ENCODE measurements around the gene GPR162. TPM values are rescaled to one million over a fixed set of nuclear protein-coding genes. Genes with fewer than 3 reads are reported as not detected.
"Not testable (repeated sequence)": the region's sequence is repeated elsewhere in the genome, so short reads cannot be mapped to it uniquely, and the experiment has no call there.

The GPR162 gene
- polyA plus RNA-seq, 6 donors from 2014 or later: not detected

GRCh38 chr12:6872073-6873048 is 50.7 kb downstream of the GPR162 start:
- peaks cover 36 to 52% (median 48%) of the 10 kb centered on the region in 3 donors for H3K4me1 Mint-ChIP-seq

GRCh38 chr12:6873094-6874014 is 51.7 kb downstream of the GPR162 start, which contains the start of gene SPSB2:
TSS of gene SPSB2 (minus strand) at chr12:6873303. CDS start at chr12:6872901, 402 bp downstream.
- H3K9me3 Mint-ChIP-seq: no peaks in the 10 kb centered on the region
- H3K36me3 Mint-ChIP-seq: no peaks in the 10 kb centered on the region
- H3K27ac Mint-ChIP-seq: peak within 1 kb of the TSS; percentile 81 to 94 (median 92)
- no peaks in the 10 kb centered on the region for H3K27me3 Mint-ChIP-seq
- DNase-seq: peak; percentile 99
- ATAC-seq (ENCODE audit: low read depth in 2 of 2): peak; percentile 85 to 87
- H3K4me3 Mint-ChIP-seq: peak within 1 kb of the TSS; percentile 90 to 95 (median 94)
- H3K4me1 Mint-ChIP-seq: peaks cover 32 to 48% (median 44%) of the 10 kb centered on the region in 3 donors

More at GRCh38 chr12:6872073-6873048, 50.7 kb downstream of the GPR162 start:
- Mint-ChIP-seq H3K9me3 (no peaks in the 10 kb centered on the region), H3K27ac (peak overlapping the region; percentile 81 to 94 (median 89)), H3K27me3 (no peaks in the 10 kb centered on the region), H3K36me3 (no peaks in the 10 kb centered on the region), H3K4me3 (peak overlapping the region; percentile 90 to 95 (median 94))
- DNase-seq (peak; percentile 84), ATAC-seq (ENCODE audit: low read depth in 2 of 2) (peak; percentile 31 to 41)

- H3K27ac Mint-ChIP-seq: peak overlapping the region in 5 of 6 donors; percentile 54 to 94 (median 81)
- H3K27me3 Mint-ChIP-seq; H3K36me3 Mint-ChIP-seq; H3K9me3 Mint-ChIP-seq; ATAC-seq (ENCODE audit: low read depth in 2 of 2); DNase-seq: not testable (repeated sequence)
- H3K4me1 Mint-ChIP-seq: peaks cover 26 to 41% (median 38%) of the 10 kb centered on the region in 3 donors
- H3K4me3 Mint-ChIP-seq: peak overlapping the region; percentile 90 to 95 (median 94)
Observed at GRCh38 chr12:6874015-6874368, 52.4 kb downstream of the GPR162 start.

Other genes starting within 250 kb of the GPR162 start
- gene CHD4, start 214.4 kb upstream of the GPR162 start, polyA plus RNA-seq (ENCODE audit: low read depth in 6 of 6): 10 to 100 TPM; 26.6 to 67.1 (median 44.5) TPM
- gene LPAR5, start 185.9 kb upstream of the GPR162 start, polyA plus RNA-seq (ENCODE audit: low read depth in 6 of 6): 10 to 100 TPM; 25.2 to 69.9 (median 40.1) TPM
- 10 to 100 TPM in 1 of 6 donors, 1 to 10 TPM in 5; 3.8 to 11.0 (median 8.9) TPM for gene ACRBP, start 174.4 kb upstream of the GPR162 start, polyA plus RNA-seq (ENCODE audit: low read depth in 6 of 6)
- gene ING4, start 158.7 kb upstream of the GPR162 start, polyA plus RNA-seq (ENCODE audit: low read depth in 6 of 6): 100 to 1,000 TPM in 4 of 6 donors, 10 to 100 TPM in 2; 93.5 to 139 (median 112) TPM
- 10 to 100 TPM; 13.5 to 39.7 (median 23.2) TPM for gene ZNF384, start 132.4 kb upstream of the GPR162 start, polyA plus RNA-seq (ENCODE audit: low read depth in 6 of 6)
- not detected for gene PIANP, start 121.0 kb upstream of the GPR162 start, polyA plus RNA-seq (ENCODE audit: low read depth in 6 of 6)
- gene COPS7A, start 97.8 kb upstream of the GPR162 start, polyA plus RNA-seq (ENCODE audit: low read depth in 6 of 6): 10 to 100 TPM; 26.4 to 43.9 (median 34.4) TPM
- 100 to 1,000 TPM; 128 to 167 (median 150) TPM for gene MLF2, start 68.7 kb upstream of the GPR162 start, polyA plus RNA-seq (ENCODE audit: low read depth in 6 of 6)
- gene PTMS, start 55.5 kb upstream of the GPR162 start, polyA plus RNA-seq (ENCODE audit: low read depth in 6 of 6): under 1 TPM in 1 of 6 donors, not detected in 5; 0.38 TPM
- gene LAG3, start 49.3 kb upstream of the GPR162 start, polyA plus RNA-seq (ENCODE audit: low read depth in 6 of 6): under 1 TPM in 2 of 6 donors, not detected in 4; 0.16 to 0.17 TPM
- 1 to 10 TPM in 3 of 6 donors, under 1 TPM in 3; 0.29 to 1.7 (median 1.1) TPM for gene CD4, start 32.3 kb upstream of the GPR162 start, polyA plus RNA-seq (ENCODE audit: low read depth in 6 of 6)
- not detected for gene P3H3, start 6.6 kb downstream of the GPR162 start, polyA plus RNA-seq (ENCODE audit: low read depth in 6 of 6)
- not detected for gene GNB3, start 19.1 kb downstream of the GPR162 start, polyA plus RNA-seq (ENCODE audit: low read depth in 6 of 6)
- gene CDCA3, start 29.5 kb downstream of the GPR162 start, polyA plus RNA-seq (ENCODE audit: low read depth in 6 of 6): 1 to 10 TPM in 1 of 6 donors, under 1 TPM in 3, not detected in 2; 0.74 to 1.0 (median 0.89) TPM
- gene USP5, start 30.3 kb downstream of the GPR162 start, polyA plus RNA-seq (ENCODE audit: low read depth in 6 of 6): 10 to 100 TPM; 28.5 to 45.1 (median 35.4) TPM
- 100 to 1,000 TPM; 294 to 712 (median 357) TPM for gene TPI1, start 45.7 kb downstream of the GPR162 start, polyA plus RNA-seq (ENCODE audit: low read depth in 6 of 6)
- gene SPSB2, start 51.5 kb downstream of the GPR162 start, polyA plus RNA-seq (ENCODE audit: low read depth in 6 of 6): 10 to 100 TPM in 2 of 6 donors, 1 to 10 TPM in 4; 7.9 to 15.5 (median 8.9) TPM
- 1 to 10 TPM; 4.1 to 8.7 (median 7.1) TPM for gene LRRC23, start 83.0 kb downstream of the GPR162 start, polyA plus RNA-seq (ENCODE audit: low read depth in 6 of 6)
- gene ENO2, start 92.8 kb downstream of the GPR162 start, polyA plus RNA-seq (ENCODE audit: low read depth in 6 of 6): 1 to 10 TPM; 3.8 to 8.4 (median 5.9) TPM
- gene ATN1, start 106.1 kb downstream of the GPR162 start, polyA plus RNA-seq (ENCODE audit: low read depth in 6 of 6): 1 to 10 TPM in 3 of 6 donors, under 1 TPM in 2, not detected in 1; 0.57 to 2.2 (median 1.1) TPM
- gene RNU7-1, start 122.0 kb downstream of the GPR162 start, polyA plus RNA-seq (ENCODE audit: low read depth in 6 of 6): not detected
- gene C12orf57, start 122.2 kb downstream of the GPR162 start, polyA plus RNA-seq (ENCODE audit: low read depth in 6 of 6): 100 to 1,000 TPM; 126 to 211 (median 194) TPM
- 1,000 to 10,000 TPM in 1 of 6 donors, 100 to 1,000 TPM in 5; 398 to 1,059 (median 612) TPM for gene PTPN6, start 129.5 kb downstream of the GPR162 start, polyA plus RNA-seq (ENCODE audit: low read depth in 6 of 6)
- 100 to 1,000 TPM; 107 to 127 (median 114) TPM for gene PHB2, start 148.8 kb downstream of the GPR162 start, polyA plus RNA-seq (ENCODE audit: low read depth in 6 of 6)
- 10 to 100 TPM; 69.7 to 82.7 (median 80.4) TPM for gene EMG1, start 149.1 kb downstream of the GPR162 start, polyA plus RNA-seq (ENCODE audit: low read depth in 6 of 6)
- 10 to 100 TPM; 14.4 to 30.7 (median 16.7) TPM for gene LPCAT3, start 196.7 kb downstream of the GPR162 start, polyA plus RNA-seq (ENCODE audit: low read depth in 6 of 6)
- under 1 TPM in 1 of 6 donors, not detected in 5; 0.12 TPM for gene C1S, start 238.9 kb downstream of the GPR162 start, polyA plus RNA-seq (ENCODE audit: low read depth in 6 of 6)

Measured in naive B cell (primary cell).